Ascending aorta (tissue), 2 donors: ENCODE results near the gene HEPACAM. TPM values are rescaled to one million over a fixed set of nuclear protein-coding genes. Genes with fewer than 3 reads are reported as not detected.

ENCODE experiments used
- DNase-seq, 2 donors: peaks; one replicate each; pipeline ENCODE4 v3.0.0-alpha.2; 2019; ENCODE audit warnings: low spot score in 2 of 2
- H3K27ac ChIP-seq, 2 donors: fragments of 200-600 bp; sonication (generic); one replicate each; pipeline ENCODE4 v1.5.1; 2016 to 2017; ENCODE audit warnings: mild to moderate bottlenecking in 1 of 2
- H3K27me3 ChIP-seq: fragments of 200-600 bp; sonication (generic); one replicate; pipeline ENCODE4 v1.5.1; 2017
- H3K36me3 ChIP-seq, 2 donors: fragments of 200-600 bp; sonication (generic); one replicate each; pipeline ENCODE4 v1.5.1; 2016
- H3K4me1 ChIP-seq, 2 donors: fragments of 200-600 bp; sonication (generic); one replicate each; pipeline ENCODE4 v1.5.1; 2016 to 2017; ENCODE audit warnings: mild to moderate bottlenecking in 1 of 2
- H3K4me3 ChIP-seq, 2 donors: fragments of 200-600 bp; sonication (generic); one replicate each; pipeline ENCODE4 v1.5.1; 2016 to 2017; ENCODE audit warnings: mild to moderate bottlenecking in 1 of 2
- H3K9me3 ChIP-seq, 2 donors: fragments of 200-600 bp; sonication (generic); one replicate each; pipeline ENCODE4 v1.5.1; 2016
- intact Hi-C: fragments of 100-400 bp; cut with DNase I; formaldehyde crosslinking; loops from one replicate; pipeline ENCODE4 v1.15.1; 2023
- total RNA-seq: library from RNA; depleted of rRNA; stranded (reverse); fragments of >200 nt; gene quantifications from one replicate; pipeline ENCODE4 v1.1.0, GENCODE V29; 2016
- TF ChIP-seq, protein P1 (sequence below), 3 experiments: fragments of 200-600 bp in 2 of 3; fragments of 450-650 bp in 1 of 3; sonication (generic) in 2 of 3; IDR thresholded peaks; one replicate each; pipeline ENCODE4 v1.5.1; 2016 to 2019; ENCODE audit warnings: antibody characterized with exemption in 3 of 3, mild to moderate bottlenecking in 1 of 3, moderate library complexity in 1 of 3

Gene HEPACAM
- total RNA-seq, 1 donor from 2014 or later = not detected

DNA sequence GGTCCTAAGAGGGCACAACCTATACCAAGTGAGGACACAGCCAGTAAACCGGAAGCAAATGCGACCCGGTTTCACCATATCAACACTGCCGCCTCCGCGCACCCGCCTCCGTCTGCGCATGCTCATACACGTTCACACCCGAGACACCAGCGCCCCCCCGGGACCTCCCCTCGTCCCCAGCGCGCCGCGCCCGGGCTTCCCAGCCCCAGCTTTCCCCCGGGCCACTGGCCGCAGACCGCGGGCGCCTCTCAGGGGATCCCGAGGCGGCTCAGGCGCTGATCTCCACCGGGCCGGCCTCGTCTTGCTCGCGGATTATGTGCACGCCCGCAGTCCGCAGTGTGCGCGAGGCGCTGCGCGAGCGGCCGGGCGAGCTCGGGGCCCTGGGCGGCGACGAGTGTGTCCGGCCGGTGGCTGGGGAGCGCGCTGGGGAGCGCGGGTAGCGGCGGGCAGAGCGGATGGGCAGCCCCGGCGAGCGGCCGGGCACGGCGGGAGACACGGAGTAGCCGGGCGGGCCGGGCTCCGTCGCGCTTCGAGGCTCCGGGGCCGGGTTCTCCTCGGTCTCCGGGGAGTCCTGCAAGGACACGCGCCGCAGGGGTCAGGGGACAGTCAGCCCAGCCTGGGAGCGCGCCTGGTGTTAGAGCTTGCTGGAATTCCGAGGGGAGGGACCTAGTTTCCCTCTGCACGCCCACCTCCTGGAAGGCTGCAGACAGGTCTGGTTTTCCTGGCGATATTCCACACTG is 14.8 kb downstream of the HEPACAM start:
- Histone ChIP-seq H3K9me3 (no peaks in the 10 kb centered on the region), H3K4me3 (peak overlapping the region; percentile 43 to 62), H3K4me1 (no peaks in the 10 kb centered on the region), H3K36me3 (no peaks in the 10 kb centered on the region), H3K27ac (no peak overlapping the region), H3K27me3 (no peaks in the 10 kb centered on the region)
- DNase-seq = peak in 1 of 2 donors; percentile 76
- TF ChIP-seq, protein P1, sequence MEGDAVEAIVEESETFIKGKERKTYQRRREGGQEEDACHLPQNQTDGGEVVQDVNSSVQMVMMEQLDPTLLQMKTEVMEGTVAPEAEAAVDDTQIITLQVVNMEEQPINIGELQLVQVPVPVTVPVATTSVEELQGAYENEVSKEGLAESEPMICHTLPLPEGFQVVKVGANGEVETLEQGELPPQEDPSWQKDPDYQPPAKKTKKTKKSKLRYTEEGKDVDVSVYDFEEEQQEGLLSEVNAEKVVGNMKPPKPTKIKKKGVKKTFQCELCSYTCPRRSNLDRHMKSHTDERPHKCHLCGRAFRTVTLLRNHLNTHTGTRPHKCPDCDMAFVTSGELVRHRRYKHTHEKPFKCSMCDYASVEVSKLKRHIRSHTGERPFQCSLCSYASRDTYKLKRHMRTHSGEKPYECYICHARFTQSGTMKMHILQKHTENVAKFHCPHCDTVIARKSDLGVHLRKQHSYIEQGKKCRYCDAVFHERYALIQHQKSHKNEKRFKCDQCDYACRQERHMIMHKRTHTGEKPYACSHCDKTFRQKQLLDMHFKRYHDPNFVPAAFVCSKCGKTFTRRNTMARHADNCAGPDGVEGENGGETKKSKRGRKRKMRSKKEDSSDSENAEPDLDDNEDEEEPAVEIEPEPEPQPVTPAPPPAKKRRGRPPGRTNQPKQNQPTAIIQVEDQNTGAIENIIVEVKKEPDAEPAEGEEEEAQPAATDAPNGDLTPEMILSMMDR (IDR thresholded peaks at IDR 0.05) = no peak
- intact Hi-C loops = no loop called here

DNA sequence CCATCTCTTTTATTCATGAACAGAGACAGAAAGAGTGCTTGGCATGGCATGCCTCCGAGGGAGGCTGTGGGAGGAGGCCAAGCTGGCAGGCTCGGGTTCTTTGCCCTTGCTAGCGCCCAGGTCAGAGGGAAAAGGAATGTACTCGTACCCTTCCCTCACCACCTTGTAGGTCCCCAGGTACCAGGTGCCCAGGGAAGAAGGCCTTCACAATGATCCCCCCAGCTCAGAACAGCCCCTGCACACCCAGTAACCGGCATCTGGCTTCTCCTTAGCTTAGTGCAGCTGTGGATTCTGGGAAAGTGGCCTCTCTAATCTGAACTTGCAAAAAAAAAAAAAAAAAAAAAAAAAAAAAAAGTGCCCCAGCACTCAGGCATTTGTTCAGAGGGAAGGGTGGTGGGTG is 15.5 kb downstream of the HEPACAM start:
- no peaks in the 10 kb centered on the region for H3K4me1 ChIP-seq
- peak overlapping the region in 1 of 2 donors; percentile 62 for H3K4me3 ChIP-seq
- H3K27me3 ChIP-seq = no peaks in the 10 kb centered on the region
- intact Hi-C loops = no loop called here
- H3K27ac ChIP-seq = no peak overlapping the region
- TF ChIP-seq, protein P1 (IDR thresholded peaks at IDR 0.05) = no peak
- no peaks in the 10 kb centered on the region for H3K36me3 ChIP-seq
- H3K9me3 ChIP-seq = no peaks in the 10 kb centered on the region
- no peak for DNase-seq

DNA sequence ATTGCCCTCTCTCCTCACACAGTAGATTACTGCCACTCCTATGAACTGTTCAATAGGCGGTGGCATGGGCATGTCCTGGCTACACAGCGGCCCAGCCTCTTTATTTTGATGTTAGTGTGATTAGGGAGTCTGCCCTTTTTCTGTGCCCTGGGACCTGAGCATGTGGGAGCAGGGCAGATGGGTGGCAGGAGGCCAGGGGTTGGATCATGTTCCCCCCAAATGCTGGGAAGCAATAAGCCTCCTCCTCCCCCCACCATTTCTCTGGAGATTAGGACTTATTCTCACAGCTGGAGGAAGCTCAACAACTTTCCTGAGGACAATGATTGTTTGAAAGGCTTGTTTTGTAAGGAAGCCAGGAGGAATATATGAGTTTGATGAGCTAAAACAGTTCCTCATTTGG is 15.9 kb downstream of the HEPACAM start:
- H3K4me3 ChIP-seq = no peak overlapping the region
- no peaks in the 10 kb centered on the region for H3K9me3 ChIP-seq
- no peaks in the 10 kb centered on the region for H3K36me3 ChIP-seq
- H3K4me1 ChIP-seq = no peaks in the 10 kb centered on the region
- no peak for DNase-seq
- TF ChIP-seq, protein P1 (IDR thresholded peaks at IDR 0.05) = no peak
- intact Hi-C loops = no loop called here
- no peaks in the 10 kb centered on the region for H3K27me3 ChIP-seq
- no peak overlapping the region for H3K27ac ChIP-seq

DNA sequence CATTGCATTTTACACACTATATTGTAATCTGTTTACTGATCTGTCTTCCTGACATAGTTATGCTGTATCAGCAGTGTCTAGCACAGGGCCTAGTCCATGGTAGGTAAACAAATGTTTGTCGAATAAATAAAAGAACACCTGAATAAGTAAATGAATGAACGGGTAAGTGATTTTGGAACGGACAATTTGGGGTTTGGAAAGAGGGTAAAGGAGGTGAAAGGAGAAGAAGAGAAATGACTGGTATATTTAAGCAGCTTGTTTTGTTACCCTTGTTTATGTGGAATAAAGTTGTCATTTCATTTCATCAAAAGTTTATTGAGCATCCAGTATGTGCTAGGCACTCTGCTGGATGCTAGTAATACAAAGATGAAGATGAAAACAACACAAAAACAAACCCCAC is 16.9 kb downstream of the HEPACAM start, which contains the start of gene HEPN1:
HEPN1 (plus strand) TSS at position 301 of the 400 bp plus-strand sequence.
- no peaks in the 10 kb centered on the region for H3K4me1 ChIP-seq
- no peaks in the 10 kb centered on the region for H3K36me3 ChIP-seq
- TF ChIP-seq, protein P1 (IDR thresholded peaks at IDR 0.05) = no peak
- intact Hi-C loops = no loop called here
- no peak for DNase-seq
- no peak within 1 kb of the TSS for H3K27ac ChIP-seq
- no peaks in the 10 kb centered on the region for H3K9me3 ChIP-seq
- no peaks in the 10 kb centered on the region for H3K27me3 ChIP-seq
- H3K4me3 ChIP-seq = no peak within 1 kb of the TSS

DNA sequence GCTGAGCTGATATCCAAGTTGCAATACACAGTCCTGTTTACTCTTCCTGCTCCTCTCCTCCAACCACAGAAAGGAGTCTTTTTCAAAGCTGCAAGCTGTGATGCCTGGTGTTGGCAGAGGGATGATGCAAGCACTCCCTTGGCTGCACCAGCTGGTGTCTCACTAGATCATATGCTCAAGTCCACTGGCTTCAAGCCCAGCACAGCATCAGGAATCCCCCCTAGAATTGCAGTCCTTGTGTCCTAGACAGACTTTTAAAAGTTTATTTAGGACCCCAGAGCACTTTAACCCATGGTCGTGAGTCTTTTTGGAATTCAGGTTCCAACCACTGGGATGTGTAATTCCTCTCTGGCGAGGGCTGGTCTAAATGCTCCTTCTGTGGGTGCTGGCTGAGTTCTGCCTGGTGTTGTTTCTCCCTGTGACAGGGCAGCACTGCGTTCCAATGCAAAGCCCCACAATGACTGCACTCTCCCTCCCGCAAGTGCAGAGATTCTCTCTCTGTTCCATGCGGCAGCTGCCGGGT is 18.7 kb downstream of the HEPACAM start:
- H3K4me3 ChIP-seq = no peak overlapping the region
- intact Hi-C loops = no loop called here
- no peaks in the 10 kb centered on the region for H3K36me3 ChIP-seq
- H3K27ac ChIP-seq = no peak overlapping the region
- no peak for DNase-seq
- TF ChIP-seq, protein P1 (IDR thresholded peaks at IDR 0.05) = no peak
- no peaks in the 10 kb centered on the region for H3K27me3 ChIP-seq
- no peaks in the 10 kb centered on the region for H3K9me3 ChIP-seq
- no peaks in the 10 kb centered on the region for H3K4me1 ChIP-seq
